ENCODE measurements around the gene TBC1D1. TPM values are rescaled to one million over a fixed set of nuclear protein-coding genes. Genes with fewer than 3 reads are reported as not detected.

Gene TBC1D1
- total RNA-seq, 1 donor from 2014 or later: 133 TPM

- TF ChIP-seq, protein P1, sequence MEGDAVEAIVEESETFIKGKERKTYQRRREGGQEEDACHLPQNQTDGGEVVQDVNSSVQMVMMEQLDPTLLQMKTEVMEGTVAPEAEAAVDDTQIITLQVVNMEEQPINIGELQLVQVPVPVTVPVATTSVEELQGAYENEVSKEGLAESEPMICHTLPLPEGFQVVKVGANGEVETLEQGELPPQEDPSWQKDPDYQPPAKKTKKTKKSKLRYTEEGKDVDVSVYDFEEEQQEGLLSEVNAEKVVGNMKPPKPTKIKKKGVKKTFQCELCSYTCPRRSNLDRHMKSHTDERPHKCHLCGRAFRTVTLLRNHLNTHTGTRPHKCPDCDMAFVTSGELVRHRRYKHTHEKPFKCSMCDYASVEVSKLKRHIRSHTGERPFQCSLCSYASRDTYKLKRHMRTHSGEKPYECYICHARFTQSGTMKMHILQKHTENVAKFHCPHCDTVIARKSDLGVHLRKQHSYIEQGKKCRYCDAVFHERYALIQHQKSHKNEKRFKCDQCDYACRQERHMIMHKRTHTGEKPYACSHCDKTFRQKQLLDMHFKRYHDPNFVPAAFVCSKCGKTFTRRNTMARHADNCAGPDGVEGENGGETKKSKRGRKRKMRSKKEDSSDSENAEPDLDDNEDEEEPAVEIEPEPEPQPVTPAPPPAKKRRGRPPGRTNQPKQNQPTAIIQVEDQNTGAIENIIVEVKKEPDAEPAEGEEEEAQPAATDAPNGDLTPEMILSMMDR (IDR thresholded peaks at IDR 0.05; ENCODE audit: insufficient read depth, low read length, poor library complexity, severe bottlenecking): no peak
- no peaks in the 10 kb centered on the region for H3K27me3 ChIP-seq (ENCODE audit: control insufficient read depth, insufficient read depth, low read length)
- H3K36me3 ChIP-seq (ENCODE audit: control insufficient read depth, insufficient read depth, low read length): no peaks in the 10 kb centered on the region
Measured at GRCh38 chr4:38004887-38005286, 114.0 kb downstream of the TBC1D1 start.

DNA sequence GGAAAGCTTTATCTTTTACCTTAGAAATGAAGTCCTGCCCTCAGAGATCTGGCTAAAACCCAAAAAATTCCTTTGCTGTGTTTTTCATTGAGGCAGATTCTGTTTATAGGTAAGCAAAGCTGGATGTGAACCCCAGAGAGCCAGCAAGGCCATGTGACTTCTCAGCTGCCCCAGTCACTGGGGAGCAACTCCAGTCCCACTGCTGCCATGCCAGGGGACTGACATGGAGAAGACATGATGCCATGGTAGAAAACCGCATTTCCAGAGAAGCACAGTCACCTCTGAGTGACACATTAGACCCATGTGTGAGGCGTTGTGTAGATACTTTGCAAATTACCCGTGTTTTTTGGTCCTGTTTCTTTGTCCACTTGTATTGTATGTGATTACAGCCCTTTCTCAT lies 114.8 kb downstream of the TBC1D1 start:
- TF ChIP-seq, protein P1 (IDR thresholded peaks at IDR 0.05; ENCODE audit: insufficient read depth, low read length, poor library complexity, severe bottlenecking): no peak
- no peaks in the 10 kb centered on the region for H3K27me3 ChIP-seq (ENCODE audit: control insufficient read depth, insufficient read depth, low read length)
- no peak overlapping the region for H3K4me3 ChIP-seq (ENCODE audit: low read depth, low read length)
- no peak for DNase-seq (ENCODE audit: low read depth)
- no peaks in the 10 kb centered on the region for H3K36me3 ChIP-seq (ENCODE audit: control insufficient read depth, insufficient read depth, low read length)

More at GRCh38 chr4:38004887-38005286, 114.0 kb downstream of the TBC1D1 start:
- DNase-seq (ENCODE audit: low read depth): no peak
- no peak overlapping the region for H3K4me3 ChIP-seq (ENCODE audit: low read depth, low read length)

- H3K27me3 ChIP-seq (ENCODE audit: control insufficient read depth, insufficient read depth, low read length): no peaks in the 10 kb centered on the region
- H3K36me3 ChIP-seq (ENCODE audit: control insufficient read depth, insufficient read depth, low read length): no peaks in the 10 kb centered on the region
- DNase-seq (ENCODE audit: low read depth): no peak
- H3K4me3 ChIP-seq (ENCODE audit: low read depth, low read length): no peak overlapping the region
- TF ChIP-seq, protein P1 (IDR thresholded peaks at IDR 0.05; ENCODE audit: insufficient read depth, low read length, poor library complexity, severe bottlenecking): no peak
Measured at GRCh38 chr4:38007645-38008044, 116.8 kb downstream of the TBC1D1 start.

DNA sequence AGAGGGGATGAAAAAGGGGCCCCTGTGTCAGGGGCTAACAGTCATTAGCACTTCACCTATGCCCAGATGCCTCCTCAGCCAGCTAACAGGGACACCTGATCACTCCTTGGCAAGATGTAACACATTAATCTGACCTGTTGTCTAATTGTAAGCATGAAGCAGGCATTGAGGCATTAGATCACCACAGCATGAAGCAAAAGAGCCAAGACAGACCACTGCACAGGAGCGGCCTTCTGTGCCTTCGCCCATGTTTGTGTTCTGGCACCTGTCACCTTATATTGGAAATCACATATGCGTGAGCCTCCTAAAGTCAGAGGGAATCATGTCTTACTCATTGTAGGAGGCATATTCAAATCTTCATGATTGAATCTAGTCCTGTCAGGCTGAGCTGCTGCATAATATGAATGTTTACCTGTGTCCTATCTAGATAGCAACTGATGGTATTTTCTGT lies 117.7 kb downstream of the TBC1D1 start:
- Histone ChIP-seq H3K27me3 (ENCODE audit: control insufficient read depth, insufficient read depth, low read length) (no peaks in the 10 kb centered on the region), H3K4me3 (ENCODE audit: low read depth, low read length) (no peak overlapping the region), H3K36me3 (ENCODE audit: control insufficient read depth, insufficient read depth, low read length) (no peaks in the 10 kb centered on the region)
- TF ChIP-seq, protein P1 (IDR thresholded peaks at IDR 0.05; ENCODE audit: insufficient read depth, low read length, poor library complexity, severe bottlenecking): no peak
- DNase-seq (ENCODE audit: low read depth): no peak

DNA sequence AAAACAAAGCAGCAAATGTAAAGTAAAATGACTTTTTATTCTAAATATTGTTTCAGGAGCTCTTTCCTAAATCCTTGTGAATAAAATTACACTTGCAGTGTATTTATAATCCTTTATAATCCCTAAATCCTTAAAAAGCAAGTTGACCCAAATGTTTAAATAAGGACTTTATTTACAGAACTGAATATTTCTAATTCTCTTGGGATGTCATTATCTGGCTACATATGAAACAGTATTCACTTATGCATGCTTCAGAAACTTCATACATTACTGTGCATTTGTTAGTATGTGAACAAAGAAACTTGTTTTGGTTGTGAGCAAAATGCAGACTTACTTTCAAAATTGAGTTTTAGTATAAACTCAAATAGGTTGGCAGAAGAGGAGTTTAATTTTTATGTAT lies 118.5 kb downstream of the TBC1D1 start:
- Histone ChIP-seq H3K4me3 (ENCODE audit: low read depth, low read length) (no peak overlapping the region), H3K36me3 (ENCODE audit: control insufficient read depth, insufficient read depth, low read length) (no peaks in the 10 kb centered on the region), H3K27me3 (ENCODE audit: control insufficient read depth, insufficient read depth, low read length) (no peaks in the 10 kb centered on the region)
- TF ChIP-seq, protein P1 (IDR thresholded peaks at IDR 0.05; ENCODE audit: insufficient read depth, low read length, poor library complexity, severe bottlenecking): no peak
- no peak for DNase-seq (ENCODE audit: low read depth)

GRCh38 chr4:38009949-38010348 lies 119.1 kb downstream of the TBC1D1 start:
- no peak for DNase-seq (ENCODE audit: low read depth)
- no peak overlapping the region for H3K4me3 ChIP-seq (ENCODE audit: low read depth, low read length)
- no peaks in the 10 kb centered on the region for H3K36me3 ChIP-seq (ENCODE audit: control insufficient read depth, insufficient read depth, low read length)
- no peaks in the 10 kb centered on the region for H3K27me3 ChIP-seq (ENCODE audit: control insufficient read depth, insufficient read depth, low read length)
- TF ChIP-seq, protein P1 (IDR thresholded peaks at IDR 0.05; ENCODE audit: insufficient read depth, low read length, poor library complexity, severe bottlenecking): no peak
